SK-N-SH (cell line): ENCODE results near the gene GALE. TPM values are rescaled to one million over a fixed set of nuclear protein-coding genes. Genes with fewer than 3 reads are reported as not detected.

Source experiments
- CTCF ChIA-PET: fragments of 300-600, 350-600 bp; formaldehyde crosslinking; extraction: SDS; loops from one replicate; lab custom pipeline; 2021; lab: Yijun Ruan, JAX
- POLR2A ChIA-PET: fragments of 350-600 bp; sonication (Branson Sonifier 250); formaldehyde crosslinking; extraction: SDS; loops from one replicate; lab custom pipeline; 2020; ENCODE audit warnings: antibody characterized with exemption, inconsistent platforms; lab: Yijun Ruan, JAX
- DNase-seq: peaks from one replicate; pipeline ENCODE4 v3.0.0; 2012
- H2AFZ ChIP-seq: fragments of 200-600 bp; sonication (generic); 2 replicates; pipeline ENCODE4 v1.8.1; 2016; ENCODE audit warnings: antibody characterized with exemption, mild to moderate bottlenecking, low read depth
- H3F3A ChIP-seq: fragments of 200-600 bp; sonication (generic); replicated peaks from 2 replicates; pipeline ENCODE3; 2016; ENCODE audit warnings: antibody characterized with exemption, mild to moderate bottlenecking; ENCODE audit not compliant: insufficient read depth
- H3K27ac ChIP-seq, 2 experiments: fragments of 200-500 bp in 1 of 2; fragments of 200-600 bp in 1 of 2; sonication (Bioruptor generic) in 1 of 2; sonication (generic), shearing (Covaris generic) in 1 of 2; 2 replicates each; pipeline versions ENCODE4 v1.5.1 to v1.6.1; 2014 to 2016; ENCODE audit warnings: low read depth in 2 of 2, inconsistent platforms in 1 of 2, low read length in 1 of 2, mild to moderate bottlenecking in 1 of 2, mixed read lengths in 1 of 2
- H3K27me3 ChIP-seq: fragments of 200-600 bp; sonication (generic), shearing (Covaris generic); 2 replicates; pipeline ENCODE4 v1.6.1; 2016; ENCODE audit warnings: mixed run types; ENCODE audit not compliant: insufficient read depth
- H3K36me3 ChIP-seq, 2 experiments: fragments of 200-500 bp in 1 of 2; fragments of 200-600 bp in 1 of 2; sonication (Bioruptor generic) in 1 of 2; sonication (generic) in 1 of 2; replicated peaks in 1 of 2; 2 replicates each; pipeline versions ENCODE3 to v1.5.1; 2014 to 2016; ENCODE audit warnings: low read length in 1 of 2, mild to moderate bottlenecking in 1 of 2; ENCODE audit not compliant: insufficient read depth in 2 of 2, control insufficient read depth in 1 of 2
- H3K4me1 ChIP-seq, 2 experiments: fragments of 200-500 bp in 1 of 2; fragments of 200-600 bp in 1 of 2; sonication (Bioruptor generic) in 1 of 2; sonication (generic), shearing (Covaris generic) in 1 of 2; 2 replicates each; pipeline versions ENCODE4 v1.5.1 to v1.6.1; 2014 to 2016; ENCODE audit warnings: low read depth in 1 of 2, low read length in 1 of 2, mixed run types in 1 of 2; ENCODE audit not compliant: insufficient read depth in 2 of 2, control insufficient read depth in 1 of 2
- H3K4me2 ChIP-seq: fragments of 200-600 bp; sonication (generic), shearing (Covaris generic); 2 replicates; pipeline ENCODE4 v1.6.1; 2017; ENCODE audit warnings: mixed run types
- H3K4me3 ChIP-seq, 2 experiments: fragments of 200-500 bp in 1 of 2; fragments of 200-600 bp in 1 of 2; sonication (Bioruptor generic) in 1 of 2; sonication (generic), shearing (Covaris generic) in 1 of 2; 2 replicates each; pipeline versions ENCODE4 v1.5.1 to v1.8.1; 2014 to 2016; ENCODE audit warnings: low read depth in 2 of 2, inconsistent platforms in 1 of 2, low read length in 1 of 2, mild to moderate bottlenecking in 1 of 2, mixed read lengths in 1 of 2, moderate library complexity in 1 of 2
- H3K79me2 ChIP-seq: fragments of 200-600 bp; sonication (generic); 2 replicates; pipeline ENCODE4 v1.8.1; 2017; ENCODE audit warnings: mild to moderate bottlenecking; ENCODE audit not compliant: insufficient read depth
- H3K9ac ChIP-seq: fragments of 200-600 bp; sonication (generic); 2 replicates; pipeline ENCODE4 v1.6.1; 2017; ENCODE audit warnings: mixed run types
- H3K9me2 ChIP-seq: fragments of 200-600 bp; sonication (generic); 2 replicates; pipeline ENCODE4 v1.6.1; 2017; ENCODE audit warnings: mixed run types
- H3K9me3 ChIP-seq: fragments of 200-600 bp; sonication (generic); 2 replicates; pipeline ENCODE4 v1.6.1; 2017; ENCODE audit warnings: mixed run types, mild to moderate bottlenecking, moderate library complexity
- H4K20me1 ChIP-seq: fragments of 200-600 bp; sonication (generic); 2 replicates; pipeline ENCODE4 v1.6.1; 2017; ENCODE audit warnings: mild to moderate bottlenecking, mixed run types; ENCODE audit not compliant: insufficient read depth
- ELF1 ChIP-seq: IDR thresholded peaks from 2 replicates; pipeline ENCODE4 v1.4.0; 2012
- FOXM1 ChIP-seq: IDR thresholded peaks from 2 replicates; pipeline ENCODE4 v1.4.0; 2012; ENCODE audit warnings: low read depth, mild to moderate bottlenecking
- GABPA ChIP-seq: IDR thresholded peaks from 2 replicates; pipeline ENCODE4 v1.4.0; 2012; ENCODE audit warnings: low read depth, mild to moderate bottlenecking
- IRF3 ChIP-seq: fragments of 150-350 bp; IDR thresholded peaks from 2 replicates; pipeline ENCODE4 v1.6.1; 2016; ENCODE audit warnings: mild to moderate bottlenecking, low read depth, low read length
- JUND ChIP-seq: IDR thresholded peaks from 2 replicates; pipeline ENCODE4 v1.4.0; 2012
- PBX3 ChIP-seq: IDR thresholded peaks from 2 replicates; pipeline ENCODE4; 2012
- REST ChIP-seq: IDR thresholded peaks from 2 replicates; pipeline ENCODE4 v1.6.1; 2012; ENCODE audit warnings: mild to moderate bottlenecking, low read depth, low read length, moderate library complexity
- TCF12 ChIP-seq: IDR thresholded peaks from 2 replicates; pipeline ENCODE4 v1.4.0; 2012
- TEAD4 ChIP-seq: IDR thresholded peaks from 2 replicates; pipeline ENCODE4 v1.4.0; 2012; ENCODE audit warnings: mild to moderate bottlenecking, borderline replicate concordance; ENCODE audit not compliant: insufficient read depth
- WGBS: methylation state at CpG from one replicate; pipeline ENCODE4 v1.1.6; 2017; ENCODE audit warnings: low lambda C conversion rate; 5-methylcytosine and 5-hydroxymethylcytosine counted together
- polyA plus RNA-seq, 3 experiments: library from polyadenylated mRNA; depleted of rRNA; stranded (reverse); fragments of >200 nt; gene quantifications; 2 replicates each; pipeline ENCODE4 v1.2.3, GENCODE V29; 2012

The GALE gene
- polyA plus RNA-seq, 1 of the 3 experiments (the other 2 are of a cell fraction), result 71.7 TPM

- Histone ChIP-seq H3K79me2 (peaks cover 34% of the 10 kb centered on the region), H3K4me2 (peak overlapping the region; percentile 100), H3K9ac (peak overlapping the region; percentile 86; the same call in 1 of the 2 replicates), H3K4me1 (peaks cover 6 to 21% of the 10 kb centered on the region in 2 experiments; a peak in 3 of 4 replicates), H3F3A (peaks cover 25% of the 10 kb centered on the region), H3K27ac (peak overlapping the region; percentile 20 to 53; a peak in 3 of 4 replicates), H3K9me3 (no peaks in the 10 kb centered on the region), H3K36me3 (peaks cover 29 to 44% of the 10 kb centered on the region in 2 experiments), H3K9me2 (no peaks in the 10 kb centered on the region), H4K20me1 (no peaks in the 10 kb centered on the region), H3K4me3 (peak overlapping the region; percentile 97 to 98), H3K27me3 (no peaks in the 10 kb centered on the region), H2AFZ (no peak overlapping the region)
- POLR2A ChIA-PET, result interaction anchor here (1.0 to 2.3 kb wide), 4 partner anchors 9 to 29 kb away, joined by 3 to 17 read pairs (median 6); partner anchors contain the start of genes GALE and PITHD1
- peak; percentile 44 for DNase-seq
- WGBS, result 19% methylated on average over 16 of the region's 19 CpGs
- CTCF ChIA-PET, result interaction anchor here (1.0 to 3.0 kb wide), 7 partner anchors 12 to 125 kb away, joined by 3 to 14 read pairs (median 4); partner anchors contain the start of genes FUCA1 and PITHD1
- TF ChIP-seq TCF12, result no peak
- no peak for TF ChIP-seq GABPA
- no peak; the same call in 1 of the 2 replicates for TF ChIP-seq PBX3
- TF ChIP-seq FOXM1, result no peak
- no peak for TF ChIP-seq JUND
- TF ChIP-seq ELF1, result no peak
- TF ChIP-seq REST, result no peak
- TF ChIP-seq, all 33 proteins: peak for 0
Observed at GRCh38 chr1:23792151-23792945, 8.2 kb downstream of the GALE start.

GRCh38 chr1:23791516-23792047 is 9.0 kb downstream of the GALE start:
- POLR2A ChIA-PET, result interaction anchor here (0.9 to 2.3 kb wide), 6 partner anchors 10 to 48 kb away, joined by 3 to 17 read pairs (median 4); partner anchors contain the start of genes ELOA, GALE and PITHD1

More at GRCh38 chr1:23791516-23792047, 9.0 kb downstream of the GALE start:
- Histone ChIP-seq H3K4me3 (peak overlapping the region; percentile 97 to 98), H3K4me2 (peak overlapping the region; percentile 100), H2AFZ (peak overlapping the region; percentile 63; the same call in 1 of the 2 replicates), H3K79me2 (peaks cover 37% of the 10 kb centered on the region), H3F3A (peaks cover 25% of the 10 kb centered on the region), H3K4me1 (peaks cover 6 to 21% of the 10 kb centered on the region in 2 experiments; a peak in 3 of 4 replicates), H4K20me1 (no peaks in the 10 kb centered on the region), H3K9ac (peak overlapping the region; percentile 86), H3K27ac (peak overlapping the region; percentile 73 to 91), H3K36me3 (peaks cover 34 to 44% of the 10 kb centered on the region in 2 experiments), H3K27me3 (no peaks in the 10 kb centered on the region), H3K9me2 (no peaks in the 10 kb centered on the region), H3K9me3 (no peaks in the 10 kb centered on the region)
- TF ChIP-seq TEAD4 (no peak), GABPA (peak; percentile 47; the same call in 1 of the 2 replicates), IRF3 (no peak)
- CTCF ChIA-PET, result interaction anchor here (1.0 to 3.0 kb wide), 6 partner anchors 9 to 125 kb away, joined by 3 to 14 read pairs (median 6); partner anchors contain the start of genes GALE and PITHD1
- 5% methylated on average over 12 of the region's 15 CpGs for WGBS
- DNase-seq, result peak; percentile 70
